Spleen (tissue), 11 donors: ENCODE results near the gene PRG3. TPM values are rescaled to one million over a fixed set of nuclear protein-coding genes. Genes with fewer than 3 reads are reported as not detected.

Source experiments
- DNase-seq: peaks from one replicate; pipeline ENCODE4 v3.0.0-alpha.2; 2020
- H3K27ac ChIP-seq, 8 donors: fragments of 200-600 bp; sonication (generic) in 7 of 8; 1 replicate in 4 of 8; 2 replicates in 4 of 8; pipeline versions ENCODE4 v1.5.0 to v1.8.0; 2016 to 2021; ENCODE audit warnings: inconsistent platforms in 4 of 8, mild to moderate bottlenecking in 4 of 8, moderate library complexity in 1 of 8
- H3K27me3 ChIP-seq, 7 donors: fragments of 200-600 bp; sonication (generic) in 6 of 7; replicated peaks in 1 of 7; 1 replicate in 4 of 7; 2 replicates in 3 of 7; pipeline versions ENCODE4 v1.5.0 to v1.8.0; 2016 to 2021; ENCODE audit warnings: inconsistent platforms in 3 of 7, mild to moderate bottlenecking in 1 of 7
- H3K36me3 ChIP-seq, 6 donors: fragments of 200-600 bp; sonication (generic) in 5 of 6; 1 replicate in 4 of 6; 2 replicates in 2 of 6; pipeline versions ENCODE4 v1.5.0 to v1.8.0; 2016 to 2021; ENCODE audit warnings: inconsistent platforms in 2 of 6
- H3K4me1 ChIP-seq, 6 donors: fragments of 200-600 bp; sonication (generic) in 5 of 6; 1 replicate in 3 of 6; 2 replicates in 3 of 6; pipeline versions ENCODE4 v1.5.0 to v1.8.0; 2016 to 2021; ENCODE audit warnings: inconsistent platforms in 3 of 6
- H3K4me3 ChIP-seq, 8 donors: fragments of 200-600 bp; sonication (generic) in 7 of 8; 1 replicate in 4 of 8; 2 replicates in 4 of 8; pipeline versions ENCODE4 v1.5.0 to v1.8.0; 2016 to 2021; ENCODE audit warnings: inconsistent platforms in 4 of 8, mild to moderate bottlenecking in 4 of 8, moderate library complexity in 2 of 8
- H3K9me3 ChIP-seq, 8 donors: fragments of 200-600 bp; sonication (generic) in 7 of 8; 1 replicate in 4 of 8; 2 replicates in 4 of 8; pipeline versions ENCODE4 v1.5.0 to v1.8.0; 2016 to 2021; ENCODE audit warnings: inconsistent platforms in 4 of 8
- CTCF ChIP-seq, 11 experiments: fragments of 200-600 bp in 7 of 11; fragments of 450-650 bp in 4 of 11; sonication (generic) in 4 of 11; IDR thresholded peaks in 8 of 11; conservative IDR thresholded peaks in 3 of 11; 1 replicate in 7 of 11; 2 replicates in 4 of 11; pipeline versions ENCODE4 v1.4.0 to v1.8.0; 2016 to 2021; ENCODE audit warnings: antibody characterized with exemption in 11 of 11, inconsistent platforms in 4 of 11, mild to moderate bottlenecking in 1 of 11
- POLR2A ChIP-seq, 3 donors: fragments of 450-650 bp; IDR thresholded peaks; one replicate each; pipeline ENCODE4 v1.5.1; 2017; ENCODE audit warnings: antibody characterized with exemption in 3 of 3, mild to moderate bottlenecking in 1 of 3
- POLR2AphosphoS5 ChIP-seq, 3 donors: sonication (generic); formaldehyde crosslinking; IDR thresholded peaks; one replicate each; pipeline ENCODE4 v1.5.1; 2017; ENCODE audit warnings: antibody characterized with exemption in 3 of 3
- WGBS, 5 donors: extraction: QIAGEN DNeasy Blood & Tissue Kit in 3 of 5; methylation state at CpG; one replicate each; pipeline versions ENCODE4 v1.1.5 to v1.1.7; 2013 to 2018; 5-methylcytosine and 5-hydroxymethylcytosine counted together
- intact Hi-C: fragments of 100-400 bp; cut with DNase I; formaldehyde crosslinking; loops from one replicate; pipeline ENCODE4 v1.15.0; 2023; ENCODE audit warnings: low total_unique reads
- polyA plus RNA-seq, 3 donors: library from polyadenylated mRNA; stranded (reverse); fragments of 200-250 nt; gene quantifications; one replicate each; pipeline ENCODE4 v1.2.1, GENCODE V29; 2013
- total RNA-seq, 7 donors: library from RNA; depleted of rRNA in 3 of 7; stranded (reverse); fragments of >200 nt in 3 of 7; fragmentation: NEBNext Ultra II Directional in 4 of 7; extraction: Animal tissue kit (Norgen Biotek cat#: 25700) in 4 of 7; gene quantifications; one replicate each; pipeline versions ENCODE4 v1.1.0 to v1.2.1, GENCODE V29; 2016 to 2021
- donor health status: healthy with polysubstance abuse.
- donor health status: DM: no; HTN: no; CAD: no; lungs with moderate emphysema.
- donor health status: DM: no; HTN: no; CAD: no.
- donor health status: Bipolar disorder and iron deficiency.
- donor health status: healthy.
- donor health status: DM: no; HTN: no; CAD: no.
- donor health status: DM: yes; HTN: yes; CAD: no.

PRG3 gene
- total and polyA plus RNA-seq, 10 donors = 0.36 to 5.1 (median 1.1) TPM; not detected in 1

- Histone ChIP-seq H3K4me3 (no peak overlapping the region), H3K9me3 (no peaks in the 10 kb centered on the region), H3K27ac (peak overlapping the region in 4 of 8 donors; percentile 6 to 62 (median 50)), H3K4me1 (peaks cover 0 to 26% (median 13%) of the 10 kb centered on the region in 6 donors), H3K36me3 (peaks cover 4 to 69% (median 44%) of the 10 kb centered on the region in 6 donors), H3K27me3 (no peaks in the 10 kb centered on the region)
- TF ChIP-seq POLR2A (IDR thresholded peaks at IDR 0.05) (no peak), POLR2AphosphoS5 (IDR thresholded peaks at IDR 0.05) (no peak), CTCF (IDR thresholded peaks at IDR 0.05 in 8 of 11, conservative IDR thresholded peaks at IDR 0.05 in 3 of 11) (no peak)
- no peak for DNase-seq
- WGBS, 5 donors = 81 to 85% (median 83%) methylated on average over 9 of the region's 9 CpGs
- intact Hi-C loops = no loop called here
Observed at GRCh38 chr11:57407010-57407920, 26.3 kb upstream of the PRG3 start.

- Histone ChIP-seq H3K27ac (peak overlapping the region in 4 of 8 donors; percentile 6 to 62 (median 50)), H3K4me1 (peaks cover 0 to 26% (median 13%) of the 10 kb centered on the region in 6 donors), H3K4me3 (no peak overlapping the region), H3K27me3 (no peaks in the 10 kb centered on the region), H3K9me3 (no peaks in the 10 kb centered on the region), H3K36me3 (peaks cover 4 to 61% (median 42%) of the 10 kb centered on the region in 6 donors)
- WGBS, 5 donors = 15 to 23% (median 20%) methylated on average over 4 of the region's 4 CpGs
- TF ChIP-seq POLR2AphosphoS5 (IDR thresholded peaks at IDR 0.05) (peak in 1 of 3 donors; percentile 41), POLR2A (IDR thresholded peaks at IDR 0.05) (no peak), CTCF (IDR thresholded peaks at IDR 0.05 in 8 of 11, conservative IDR thresholded peaks at IDR 0.05 in 3 of 11) (no peak)
- intact Hi-C loops = no loop called here
- DNase-seq = no peak
Observed at GRCh38 chr11:57406337-57406904, 25.5 kb upstream of the PRG3 start.

GRCh38 chr11:57405271-57405860 is 24.4 kb upstream of the PRG3 start:
- peaks cover 4 to 50% (median 35%) of the 10 kb centered on the region in 6 donors for H3K36me3 ChIP-seq
- H3K9me3 ChIP-seq = no peaks in the 10 kb centered on the region
- intact Hi-C loops = no loop called here
- TF ChIP-seq POLR2AphosphoS5 (IDR thresholded peaks at IDR 0.05) (peak in 1 of 3 donors; percentile 10), POLR2A (IDR thresholded peaks at IDR 0.05) (no peak), CTCF (IDR thresholded peaks at IDR 0.05 in 8 of 11, conservative IDR thresholded peaks at IDR 0.05 in 3 of 11) (no peak)
- H3K4me3 ChIP-seq = no peak overlapping the region
- H3K4me1 ChIP-seq = peaks cover 0 to 26% (median 13%) of the 10 kb centered on the region in 6 donors
- 77 to 94% (median 82%) methylated on average over 4 of the region's 4 CpGs for WGBS, 5 donors
- H3K27ac ChIP-seq = peak overlapping the region in 2 of 8 donors; percentile 57 to 62
- H3K27me3 ChIP-seq = no peaks in the 10 kb centered on the region
- DNase-seq = no peak
